HEK293 (cell line): ENCODE data around the gene VTN.

ENCODE experiments used
- KLF10 ChIP-seq: fragments of 450-650 bp; IDR thresholded peaks from 2 replicates; pipeline ENCODE4 v1.5.1; 2018; ENCODE audit warnings: missing biosample characterization, mild to moderate bottlenecking, missing genetic modification characterization
- KLF17 ChIP-seq: fragments of 450-650 bp; formaldehyde crosslinking; IDR thresholded peaks from 2 replicates; pipeline ENCODE4 v1.5.1; 2016; ENCODE audit warnings: missing biosample characterization, missing genetic modification characterization
- TRIM28 ChIP-seq: IDR thresholded peaks from 2 replicates; pipeline ENCODE4 v1.6.1; 2011; ENCODE audit warnings: low read length, control low read depth, borderline replicate concordance
- WT1 ChIP-seq: fragments of 450-650 bp; formaldehyde crosslinking; IDR thresholded peaks from 2 replicates; pipeline ENCODE4 v1.5.1; 2016; ENCODE audit warnings: missing biosample characterization, missing genetic modification characterization
- ZBTB17 ChIP-seq: fragments of 450-650 bp; formaldehyde crosslinking; IDR thresholded peaks from 2 replicates; pipeline ENCODE4 v1.5.1; 2016; ENCODE audit warnings: missing biosample characterization, missing genetic modification characterization
- ZBTB21 ChIP-seq: fragments of 450-650 bp; formaldehyde crosslinking; IDR thresholded peaks from 2 replicates; pipeline ENCODE4 v1.5.1; 2017; ENCODE audit warnings: missing biosample characterization, missing genetic modification characterization
- ZBTB48 ChIP-seq: fragments of 450-650 bp; formaldehyde crosslinking; IDR thresholded peaks from 2 replicates; pipeline ENCODE4 v1.5.1; 2016; ENCODE audit warnings: missing biosample characterization, missing genetic modification characterization
- ZBTB7A ChIP-seq: fragments of 450-650 bp; formaldehyde crosslinking; IDR thresholded peaks from 2 replicates; pipeline ENCODE4 v1.5.1; 2016; ENCODE audit warnings: low read depth, missing biosample characterization, missing genetic modification characterization
- ZNF112 ChIP-seq: fragments of 450-650 bp; formaldehyde crosslinking; IDR thresholded peaks from 2 replicates; pipeline ENCODE4 v1.5.0; 2017; ENCODE audit warnings: missing biosample characterization, missing genetic modification characterization
- ZNF121 ChIP-seq: fragments of 450-650 bp; formaldehyde crosslinking; IDR thresholded peaks from 2 replicates; pipeline ENCODE4 v1.5.1; 2016; ENCODE audit warnings: missing biosample characterization, missing genetic modification characterization
- ZNF138 ChIP-seq: fragments of 450-650 bp; formaldehyde crosslinking; IDR thresholded peaks from 2 replicates; pipeline ENCODE4 v1.5.1; 2016; ENCODE audit warnings: missing biosample characterization, missing genetic modification characterization, borderline replicate concordance
- ZNF174 ChIP-seq: fragments of 450-650 bp; formaldehyde crosslinking; IDR thresholded peaks from 2 replicates; pipeline ENCODE4 v1.5.0; 2017; ENCODE audit warnings: missing biosample characterization, mild to moderate bottlenecking, missing genetic modification characterization
- ZNF175 ChIP-seq: fragments of 450-650 bp; formaldehyde crosslinking; IDR thresholded peaks from 2 replicates; pipeline ENCODE4 v1.5.1; 2016; ENCODE audit warnings: missing biosample characterization, missing genetic modification characterization
- ZNF19 ChIP-seq: fragments of 450-650 bp; formaldehyde crosslinking; IDR thresholded peaks from 2 replicates; pipeline ENCODE4; 2016; ENCODE audit warnings: missing biosample characterization, missing genetic modification characterization, low read depth
- ZNF202 ChIP-seq: fragments of 450-650 bp; formaldehyde crosslinking; IDR thresholded peaks from 2 replicates; pipeline ENCODE4 v1.5.1; 2016; ENCODE audit warnings: missing biosample characterization, missing genetic modification characterization, borderline replicate concordance
- ZNF23 ChIP-seq: fragments of 450-650 bp; formaldehyde crosslinking; IDR thresholded peaks from 2 replicates; pipeline ENCODE4 v1.5.1; 2016; ENCODE audit warnings: missing biosample characterization, missing genetic modification characterization, borderline replicate concordance
- ZNF26 ChIP-seq: fragments of 450-650 bp; formaldehyde crosslinking; IDR thresholded peaks from 2 replicates; pipeline ENCODE4 v1.5.1; 2016; ENCODE audit warnings: missing biosample characterization, missing genetic modification characterization
- ZNF266 ChIP-seq: fragments of 450-650 bp; formaldehyde crosslinking; IDR thresholded peaks from 2 replicates; pipeline ENCODE4 v1.5.1; 2016; ENCODE audit warnings: missing biosample characterization, missing genetic modification characterization, low read depth
- ZNF292 ChIP-seq: fragments of 450-650 bp; formaldehyde crosslinking; IDR thresholded peaks from 2 replicates; pipeline ENCODE4 v1.5.1; 2016; ENCODE audit warnings: low read depth, missing biosample characterization, missing genetic modification characterization, borderline replicate concordance
- ZNF48 ChIP-seq: fragments of 450-650 bp; formaldehyde crosslinking; IDR thresholded peaks from 2 replicates; pipeline ENCODE4 v1.5.1; 2016; ENCODE audit warnings: missing biosample characterization, missing genetic modification characterization
- ZNF510 ChIP-seq: fragments of 450-650 bp; formaldehyde crosslinking; IDR thresholded peaks from 2 replicates; pipeline ENCODE4 v1.5.1; 2018; ENCODE audit warnings: mild to moderate bottlenecking, missing genetic modification characterization, missing biosample characterization; ENCODE audit not compliant: insufficient replicate concordance
- ZNF530 ChIP-seq: fragments of 450-650 bp; formaldehyde crosslinking; IDR thresholded peaks from 2 replicates; pipeline ENCODE4 v1.5.1; 2016; ENCODE audit warnings: low read depth, missing biosample characterization, missing genetic modification characterization
- ZNF585B ChIP-seq: fragments of 450-650 bp; formaldehyde crosslinking; IDR thresholded peaks from 2 replicates; pipeline ENCODE4 v1.5.1; 2016; ENCODE audit warnings: missing biosample characterization, missing genetic modification characterization
- ZNF624 ChIP-seq: fragments of 450-650 bp; formaldehyde crosslinking; IDR thresholded peaks from 2 replicates; pipeline ENCODE4 v1.5.1; 2017; ENCODE audit warnings: missing biosample characterization, missing genetic modification characterization
- TF ChIP-seq, protein P1 (sequence below): fragments of 450-650 bp; formaldehyde crosslinking; IDR thresholded peaks from 2 replicates; pipeline ENCODE4 v1.5.1; 2017; ENCODE audit warnings: missing biosample characterization, missing genetic modification characterization
- TF ChIP-seq, protein P2 (sequence below): fragments of 450-650 bp; formaldehyde crosslinking; conservative IDR thresholded peaks from 2 replicates; pipeline ENCODE4 v1.5.1; 2016; ENCODE audit warnings: low read depth, missing biosample characterization, missing genetic modification characterization
- TF ChIP-seq, protein P3 (sequence below): fragments of 450-650 bp; formaldehyde crosslinking; IDR thresholded peaks from 2 replicates; pipeline ENCODE4; 2016; ENCODE audit warnings: missing biosample characterization, missing genetic modification characterization
- TF ChIP-seq, protein P4 (sequence below): fragments of 450-650 bp; formaldehyde crosslinking; IDR thresholded peaks from 2 replicates; pipeline ENCODE4 v1.5.1; 2016; ENCODE audit warnings: missing biosample characterization, missing genetic modification characterization

Gene VTN

GRCh38 chr17:28335959-28336871, 33.9 kb downstream of the VTN start (continued):
- TF ChIP-seq, protein P1, sequence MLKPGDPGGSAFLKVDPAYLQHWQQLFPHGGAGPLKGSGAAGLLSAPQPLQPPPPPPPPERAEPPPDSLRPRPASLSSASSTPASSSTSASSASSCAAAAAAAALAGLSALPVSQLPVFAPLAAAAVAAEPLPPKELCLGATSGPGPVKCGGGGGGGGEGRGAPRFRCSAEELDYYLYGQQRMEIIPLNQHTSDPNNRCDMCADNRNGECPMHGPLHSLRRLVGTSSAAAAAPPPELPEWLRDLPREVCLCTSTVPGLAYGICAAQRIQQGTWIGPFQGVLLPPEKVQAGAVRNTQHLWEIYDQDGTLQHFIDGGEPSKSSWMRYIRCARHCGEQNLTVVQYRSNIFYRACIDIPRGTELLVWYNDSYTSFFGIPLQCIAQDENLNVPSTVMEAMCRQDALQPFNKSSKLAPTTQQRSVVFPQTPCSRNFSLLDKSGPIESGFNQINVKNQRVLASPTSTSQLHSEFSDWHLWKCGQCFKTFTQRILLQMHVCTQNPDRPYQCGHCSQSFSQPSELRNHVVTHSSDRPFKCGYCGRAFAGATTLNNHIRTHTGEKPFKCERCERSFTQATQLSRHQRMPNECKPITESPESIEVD (tag by site-specific recombination): no peak
- TF ChIP-seq, protein P2, sequence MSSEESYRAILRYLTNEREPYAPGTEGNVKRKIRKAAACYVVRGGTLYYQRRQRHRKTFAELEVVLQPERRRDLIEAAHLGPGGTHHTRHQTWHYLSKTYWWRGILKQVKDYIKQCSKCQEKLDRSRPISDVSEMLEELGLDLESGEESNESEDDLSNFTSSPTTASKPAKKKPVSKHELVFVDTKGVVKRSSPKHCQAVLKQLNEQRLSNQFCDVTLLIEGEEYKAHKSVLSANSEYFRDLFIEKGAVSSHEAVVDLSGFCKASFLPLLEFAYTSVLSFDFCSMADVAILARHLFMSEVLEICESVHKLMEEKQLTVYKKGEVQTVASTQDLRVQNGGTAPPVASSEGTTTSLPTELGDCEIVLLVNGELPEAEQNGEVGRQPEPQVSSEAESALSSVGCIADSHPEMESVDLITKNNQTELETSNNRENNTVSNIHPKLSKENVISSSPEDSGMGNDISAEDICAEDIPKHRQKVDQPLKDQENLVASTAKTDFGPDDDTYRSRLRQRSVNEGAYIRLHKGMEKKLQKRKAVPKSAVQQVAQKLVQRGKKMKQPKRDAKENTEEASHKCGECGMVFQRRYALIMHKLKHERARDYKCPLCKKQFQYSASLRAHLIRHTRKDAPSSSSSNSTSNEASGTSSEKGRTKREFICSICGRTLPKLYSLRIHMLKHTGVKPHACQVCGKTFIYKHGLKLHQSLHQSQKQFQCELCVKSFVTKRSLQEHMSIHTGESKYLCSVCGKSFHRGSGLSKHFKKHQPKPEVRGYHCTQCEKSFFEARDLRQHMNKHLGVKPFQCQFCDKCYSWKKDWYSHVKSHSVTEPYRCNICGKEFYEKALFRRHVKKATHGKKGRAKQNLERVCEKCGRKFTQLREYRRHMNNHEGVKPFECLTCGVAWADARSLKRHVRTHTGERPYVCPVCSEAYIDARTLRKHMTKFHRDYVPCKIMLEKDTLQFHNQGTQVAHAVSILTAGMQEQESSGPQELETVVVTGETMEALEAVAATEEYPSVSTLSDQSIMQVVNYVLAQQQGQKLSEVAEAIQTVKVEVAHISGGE (tag by site-specific recombination): no peak
- peak; percentile 55; the same call in 1 of the 2 replicates for TF ChIP-seq KLF10 (tag by site-specific recombination)
- TF ChIP-seq, protein P3, sequence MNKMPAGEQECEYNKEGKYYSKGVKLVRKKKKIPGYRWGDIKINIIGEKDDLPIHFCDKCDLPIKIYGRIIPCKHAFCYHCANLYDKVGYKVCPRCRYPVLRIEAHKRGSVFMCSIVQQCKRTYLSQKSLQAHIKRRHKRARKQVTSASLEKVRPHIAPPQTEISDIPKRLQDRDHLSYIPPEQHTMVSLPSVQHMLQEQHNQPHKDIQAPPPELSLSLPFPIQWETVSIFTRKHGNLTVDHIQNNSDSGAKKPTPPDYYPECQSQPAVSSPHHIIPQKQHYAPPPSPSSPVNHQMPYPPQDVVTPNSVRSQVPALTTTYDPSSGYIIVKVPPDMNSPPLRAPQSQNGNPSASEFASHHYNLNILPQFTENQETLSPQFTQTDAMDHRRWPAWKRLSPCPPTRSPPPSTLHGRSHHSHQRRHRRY (tag by site-specific recombination): no peak
- no peak for TF ChIP-seq ZNF138 (tag by site-specific recombination)
- no peak for TF ChIP-seq ZNF112 (tag by site-specific recombination)
- TF ChIP-seq ZBTB7A (tag by site-specific recombination): no peak
- no peak for TF ChIP-seq TRIM28
- no peak for TF ChIP-seq ZNF19 (tag by site-specific recombination)
- TF ChIP-seq ZNF202 (tag by site-specific recombination): no peak
- no peak for TF ChIP-seq WT1
- no peak for TF ChIP-seq ZNF624 (tag by site-specific recombination)
- TF ChIP-seq ZBTB21 (tag by site-specific recombination): peak; percentile 91
- no peak for TF ChIP-seq ZNF266 (tag by site-specific recombination)
- TF ChIP-seq ZNF121 (tag by site-specific recombination): peak; percentile 41; the same call in 1 of the 2 replicates
- TF ChIP-seq, protein P4, sequence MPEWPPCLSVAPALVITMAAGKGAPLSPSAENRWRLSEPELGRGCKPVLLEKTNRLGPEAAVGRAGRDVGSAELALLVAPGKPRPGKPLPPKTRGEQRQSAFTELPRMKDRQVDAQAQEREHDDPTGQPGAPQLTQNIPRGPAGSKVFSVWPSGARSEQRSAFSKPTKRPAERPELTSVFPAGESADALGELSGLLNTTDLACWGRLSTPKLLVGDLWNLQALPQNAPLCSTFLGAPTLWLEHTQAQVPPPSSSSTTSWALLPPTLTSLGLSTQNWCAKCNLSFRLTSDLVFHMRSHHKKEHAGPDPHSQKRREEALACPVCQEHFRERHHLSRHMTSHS (tag by site-specific recombination): no peak; the same call in 1 of the 2 replicates
- no peak for TF ChIP-seq ZNF175 (tag by site-specific recombination)
- TF ChIP-seq ZNF174 (tag by site-specific recombination): no peak
- TF ChIP-seq ZNF530 (tag by site-specific recombination): no peak
- TF ChIP-seq ZNF26: no peak
- no peak for TF ChIP-seq ZNF23 (tag by site-specific recombination)
- TF ChIP-seq ZNF292 (tag by site-specific recombination): no peak
- TF ChIP-seq ZNF510 (tag by site-specific recombination): no peak
- peak; percentile 88 for TF ChIP-seq KLF17 (tag by site-specific recombination)
- TF ChIP-seq ZBTB17 (tag by site-specific recombination): peak; percentile 87
- no peak for TF ChIP-seq ZBTB48
- TF ChIP-seq ZNF48 (tag by site-specific recombination): no peak
- no peak for TF ChIP-seq ZNF585B
